NCI-H1694 treated with DMSO at 0.1 percent for 48 hours (cell line): Measurements from ENCODE around the gene RBM11.
A peak's percentile ranks its signal among the peaks of the same experiment; 100 is the strongest.
"Not testable (repeated sequence)": the region's sequence is repeated elsewhere in the genome, so short reads cannot be mapped to it uniquely, and the experiment has no call there.

Experiments used
- DNase-seq: peaks from one replicate; lab custom pipeline; 2025; lab: John Stamatoyannopoulos, UW

Gene RBM11, protein sequence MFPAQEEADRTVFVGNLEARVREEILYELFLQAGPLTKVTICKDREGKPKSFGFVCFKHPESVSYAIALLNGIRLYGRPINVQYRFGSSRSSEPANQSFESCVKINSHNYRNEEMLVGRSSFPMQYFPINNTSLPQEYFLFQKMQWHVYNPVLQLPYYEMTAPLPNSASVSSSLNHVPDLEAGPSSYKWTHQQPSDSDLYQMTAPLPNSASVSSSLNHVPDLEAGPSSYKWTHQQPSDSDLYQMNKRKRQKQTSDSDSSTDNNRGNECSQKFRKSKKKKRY

GRCh38 chr21:14215971-14216641, at the start of gene RBM11:
Gene RBM11 (plus strand): TSS chr21:14216157. CDS start chr21:14216187, 30 bp downstream.
- DNase-seq: peak; percentile 10

DNA sequence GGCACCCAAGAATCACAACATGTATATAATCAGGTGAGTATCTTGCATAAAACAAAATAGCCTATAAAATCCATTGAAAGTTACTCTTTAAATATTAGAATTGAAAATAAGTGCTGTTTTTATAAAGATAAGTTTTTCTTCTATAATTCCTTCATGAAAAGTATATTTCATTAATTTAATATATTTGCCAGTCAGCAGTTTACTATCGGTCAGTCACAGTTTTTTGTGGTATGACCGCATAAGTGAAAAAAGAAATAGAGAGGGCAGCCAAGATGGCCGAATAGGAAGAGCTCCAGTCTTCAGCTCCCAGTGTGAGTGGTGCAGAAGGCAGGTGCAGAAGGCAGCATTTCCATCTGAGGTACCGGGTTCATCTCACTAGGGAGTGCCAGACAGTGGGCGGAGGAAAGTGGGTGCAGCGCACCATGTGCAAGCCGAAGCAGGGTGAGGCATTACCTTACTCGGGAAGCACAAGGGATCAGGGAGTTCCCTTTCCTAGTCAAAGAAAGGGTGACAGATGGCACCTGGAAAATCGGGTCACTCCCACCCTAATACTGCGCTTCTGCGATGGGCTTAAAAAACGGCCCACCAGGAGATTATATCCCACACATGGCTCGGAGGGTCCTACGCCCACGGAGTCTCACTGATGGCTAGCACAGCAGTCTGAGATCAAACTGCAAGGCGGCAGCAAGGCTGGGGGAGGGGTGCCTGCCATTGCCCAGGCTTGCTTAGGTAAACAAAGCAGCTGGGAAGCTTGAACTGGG, 49.3 kb upstream of the RBM11 start:
- not testable (repeated sequence) for DNase-seq

DNA sequence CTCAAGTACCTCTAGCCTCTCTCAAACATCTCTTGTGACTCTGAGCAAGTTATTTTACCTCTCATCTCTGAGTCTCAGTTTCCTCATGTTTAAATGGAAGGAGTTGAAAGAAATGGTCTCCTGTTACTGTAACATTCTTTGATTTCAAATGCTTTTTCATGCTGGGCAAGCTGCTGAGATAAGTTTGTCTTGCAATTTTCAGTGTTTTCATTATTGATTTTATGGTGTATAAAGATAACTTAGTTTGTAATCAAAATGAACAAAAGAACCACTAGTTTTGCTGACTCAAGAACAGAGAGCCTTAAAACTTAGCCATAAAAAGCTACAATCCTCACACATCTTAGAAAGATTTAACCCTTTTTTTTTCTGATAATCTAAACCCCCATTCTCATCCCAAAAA, 9.7 kb upstream of the RBM11 start:
- DNase-seq: no peak

DNA sequence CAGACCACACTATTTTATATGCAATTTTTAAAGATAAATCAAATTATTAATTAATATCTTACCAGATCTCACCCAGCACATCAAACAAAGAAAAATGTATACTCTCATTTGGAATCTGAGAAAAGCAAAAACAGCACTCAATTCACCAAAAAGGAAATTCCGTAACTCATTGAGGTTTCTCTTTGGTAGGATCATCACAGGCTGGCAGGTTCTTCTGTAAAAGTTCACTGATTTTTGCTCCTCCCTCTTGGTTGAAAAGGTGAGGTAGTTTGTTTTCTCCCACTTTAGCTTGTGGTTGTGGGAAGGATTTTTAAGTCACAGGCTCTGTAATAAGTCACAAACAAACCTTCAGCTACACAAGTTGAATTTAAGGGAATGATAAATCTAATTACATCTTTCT, 5.2 kb upstream of the RBM11 start, which contains the start of gene LIPI:
LIPI (minus strand) TSS at position 218 of the 400 bp plus-strand sequence; CDS start at position 108, 110 bp downstream.
- no peak for DNase-seq

DNA sequence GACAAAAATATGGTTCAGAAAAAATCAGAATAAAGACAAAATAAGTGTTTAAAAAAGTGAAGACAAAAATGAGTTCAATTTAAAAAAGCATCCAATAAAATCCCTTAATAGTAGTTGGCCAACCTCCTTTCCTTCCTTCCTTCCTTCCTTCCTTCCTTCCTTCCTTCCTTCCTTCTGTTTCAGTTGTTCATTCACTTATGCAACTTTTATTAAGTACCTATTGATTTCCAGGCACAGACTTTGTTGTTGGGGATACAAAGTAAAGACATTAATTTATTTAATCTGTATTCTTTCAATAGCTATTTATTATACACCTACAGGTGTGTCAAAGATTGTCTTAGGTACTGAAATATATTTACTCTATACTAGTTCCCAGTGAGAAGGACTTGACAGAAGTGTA, 2.8 kb upstream of the RBM11 start:
- DNase-seq: no peak

GRCh38 chr21:14223365-14223764, 7.4 kb downstream of the RBM11 start:
- no peak for DNase-seq

GRCh38 chr21:14229399-14229798, 13.4 kb downstream of the RBM11 start:
- no peak for DNase-seq

DNA sequence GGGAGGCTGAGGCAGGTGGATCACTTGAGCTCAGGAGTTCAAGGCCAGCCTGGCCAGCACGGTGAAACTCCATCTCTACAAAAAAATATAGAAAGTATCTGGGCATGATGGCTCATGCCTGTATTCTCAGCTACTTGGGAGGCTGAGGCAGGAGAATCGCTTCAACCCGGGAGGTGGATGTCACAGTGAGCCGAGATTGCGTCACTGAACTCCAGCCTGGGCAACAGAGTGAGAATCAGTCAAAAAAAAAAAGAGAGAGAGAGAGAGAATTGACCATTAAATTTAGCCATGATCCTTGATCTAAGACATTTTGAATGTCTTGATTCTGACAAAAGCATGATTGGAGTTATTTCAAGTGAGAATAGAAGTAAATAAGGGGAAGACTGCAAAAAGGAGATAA, 19.1 kb downstream of the RBM11 start:
- DNase-seq: no peak

DNA sequence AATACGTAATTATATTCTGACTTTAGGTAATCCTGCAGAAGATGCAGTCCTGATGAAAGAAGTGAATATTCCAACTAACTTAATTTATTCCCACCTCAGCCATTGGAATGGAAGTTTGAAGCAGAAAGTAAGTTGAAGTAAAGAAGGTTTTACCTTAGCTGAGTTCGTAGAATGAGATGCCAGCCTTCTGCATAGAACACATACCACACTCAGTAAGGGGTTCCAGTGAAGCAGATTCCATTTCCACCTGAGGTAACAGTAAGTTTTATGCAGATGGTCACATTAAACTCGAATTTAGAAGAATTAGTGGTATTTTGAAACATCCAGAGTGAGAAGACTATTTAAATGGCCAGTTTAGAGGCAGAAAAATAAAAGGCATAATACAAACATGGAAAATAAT, 20.2 kb downstream of the RBM11 start:
- DNase-seq: no peak

GRCh38 chr21:14239281-14239680, 23.3 kb downstream of the RBM11 start:
- DNase-seq: no peak

DNA sequence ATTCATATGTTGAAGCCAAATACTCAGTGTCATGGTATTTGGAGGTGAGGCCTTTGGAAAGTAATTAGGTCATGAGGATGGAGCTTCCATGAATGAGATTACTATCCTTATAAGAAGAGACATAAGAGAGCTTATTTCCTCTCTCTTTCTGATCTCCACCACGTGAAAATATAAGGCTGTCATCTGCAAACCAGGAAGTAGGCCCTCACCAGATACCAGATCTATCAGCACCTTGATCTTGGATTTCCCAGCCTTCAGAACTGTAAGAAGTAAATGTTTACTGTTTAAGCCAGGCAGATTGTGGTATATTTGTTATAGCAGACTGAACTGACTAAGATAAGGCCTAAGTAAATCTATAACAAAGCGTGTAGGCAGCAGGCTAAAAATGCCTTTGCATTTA, 25.3 kb downstream of the RBM11 start:
- no peak for DNase-seq

GRCh38 chr21:14243461-14243860, 27.5 kb downstream of the RBM11 start:
- DNase-seq: no peak

DNA sequence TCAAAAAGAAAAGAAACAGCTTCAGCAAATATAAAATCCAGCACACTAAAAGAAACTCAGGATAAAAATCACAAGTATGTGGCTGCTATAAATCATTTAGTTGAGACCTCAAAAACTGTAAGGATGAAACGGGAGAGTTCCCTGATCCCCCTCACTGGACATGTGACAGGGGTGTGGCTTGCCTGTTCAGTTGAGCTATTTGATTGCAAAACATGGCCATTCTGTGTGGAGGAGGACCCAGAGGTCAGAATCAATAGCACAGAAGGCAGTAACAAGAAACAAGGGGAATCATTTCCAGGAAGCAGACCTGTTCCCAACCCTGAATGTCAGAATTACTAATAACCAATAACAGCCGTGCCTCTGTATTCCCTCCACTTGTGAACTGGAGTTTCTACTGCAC, 27.9 kb downstream of the RBM11 start:
- DNase-seq: no peak

- DNase-seq: no peak
These were observed 29.0 kb downstream of the RBM11 start for GRCh38 chr21:14244911-14245310.

DNA sequence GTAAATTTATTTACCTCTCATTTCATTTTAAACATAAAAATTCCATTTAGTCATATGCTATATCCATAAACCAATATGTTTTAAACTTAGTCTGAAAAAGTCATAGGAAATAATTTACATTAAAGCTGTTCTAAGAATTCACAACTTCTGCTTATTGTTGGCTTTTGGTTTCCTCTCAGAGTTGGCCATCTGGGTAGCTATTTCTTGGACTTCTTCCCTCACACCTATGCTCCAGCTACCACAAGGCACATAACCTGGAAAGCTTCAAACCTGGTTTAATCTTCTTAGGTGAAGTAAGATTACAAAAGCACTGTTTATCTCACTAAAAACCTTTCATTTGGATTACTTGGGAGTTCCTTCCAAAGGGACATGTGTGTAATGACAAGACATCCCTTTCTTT, 29.8 kb downstream of the RBM11 start:
- no peak for DNase-seq

- no peak for DNase-seq
These were observed 35.4 kb downstream of the RBM11 start for GRCh38 chr21:14251336-14251735.

- peak; percentile 87 for DNase-seq
These were observed 43.8 kb downstream of the RBM11 start for GRCh38 chr21:14259747-14260146.

GRCh38 chr21:14260174-14260764, 44.3 kb downstream of the RBM11 start:
- DNase-seq: no peak

GRCh38 chr21:14262039-14262438, 46.1 kb downstream of the RBM11 start:
- DNase-seq: no peak

DNA sequence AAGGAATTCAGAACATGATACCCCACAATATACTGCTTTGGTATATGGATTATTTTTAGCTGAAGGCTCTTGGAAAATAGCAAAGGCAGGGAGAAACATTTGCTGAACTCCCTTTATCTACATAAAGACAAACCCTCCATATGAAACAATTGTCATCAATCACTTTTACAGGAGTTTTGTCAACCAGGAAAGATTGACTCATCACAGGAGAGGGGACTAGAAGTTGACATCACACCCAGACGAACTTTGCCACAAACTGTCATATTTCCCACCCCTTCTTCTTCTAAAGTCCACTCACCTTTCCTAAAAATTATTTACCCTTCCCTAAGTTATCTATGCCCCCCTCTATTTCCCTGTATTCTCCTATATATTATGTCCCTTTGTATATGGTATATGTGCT, 47.9 kb downstream of the RBM11 start:
- no peak for DNase-seq

GRCh38 chr21:14265023-14265422, 49.1 kb downstream of the RBM11 start:
- no peak for DNase-seq

DNA sequence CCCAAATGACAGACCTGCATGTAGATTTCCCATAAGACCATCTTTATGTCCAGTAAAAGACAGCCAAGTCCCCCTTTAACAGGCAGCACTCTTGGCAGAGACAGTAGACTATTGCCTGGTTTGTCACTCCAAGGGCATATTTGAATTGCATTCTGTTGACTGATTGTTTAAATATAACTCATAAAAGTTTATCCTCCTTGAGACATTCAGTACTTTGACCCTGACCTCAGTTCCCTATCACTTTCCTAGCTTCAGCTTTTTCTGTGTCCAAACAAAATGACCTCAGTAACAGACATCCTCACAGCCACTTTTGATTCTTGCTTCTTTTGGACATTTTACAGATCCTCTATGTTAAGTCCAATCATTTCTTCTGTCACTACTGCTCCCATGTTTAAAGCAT, 51.1 kb downstream of the RBM11 start:
- DNase-seq: no peak

DNA sequence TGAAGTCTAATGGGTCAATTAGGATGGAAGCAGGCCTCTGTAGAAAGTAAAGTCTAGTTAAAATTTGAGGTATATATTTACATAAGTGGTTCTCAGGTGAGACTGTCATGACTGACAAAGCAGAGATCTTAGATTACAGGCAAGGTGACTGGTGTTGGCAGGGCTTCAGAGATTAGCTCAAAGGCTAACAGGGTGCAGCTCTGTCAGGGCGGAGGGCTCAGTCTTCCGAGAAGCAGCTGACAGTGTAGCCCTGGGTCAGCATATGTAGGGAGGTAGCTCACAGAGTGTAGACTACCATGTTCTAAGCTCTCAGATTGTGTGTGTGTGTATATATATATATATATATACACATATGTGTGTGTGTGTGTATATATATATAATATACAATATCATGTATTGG, 54.7 kb downstream of the RBM11 start:
- DNase-seq: no peak
